ENCODE measurements around the gene DCUN1D2. TPM values are rescaled to one million over a fixed set of nuclear protein-coding genes. Genes with fewer than 3 reads are reported as not detected.
"Not testable (repeated sequence)": the region's sequence is repeated elsewhere in the genome, so short reads cannot be mapped to it uniquely, and the experiment has no call there.

The DCUN1D2 gene
- total RNA-seq, 1 experiment from 2014 or later = 0.78 TPM

DNA sequence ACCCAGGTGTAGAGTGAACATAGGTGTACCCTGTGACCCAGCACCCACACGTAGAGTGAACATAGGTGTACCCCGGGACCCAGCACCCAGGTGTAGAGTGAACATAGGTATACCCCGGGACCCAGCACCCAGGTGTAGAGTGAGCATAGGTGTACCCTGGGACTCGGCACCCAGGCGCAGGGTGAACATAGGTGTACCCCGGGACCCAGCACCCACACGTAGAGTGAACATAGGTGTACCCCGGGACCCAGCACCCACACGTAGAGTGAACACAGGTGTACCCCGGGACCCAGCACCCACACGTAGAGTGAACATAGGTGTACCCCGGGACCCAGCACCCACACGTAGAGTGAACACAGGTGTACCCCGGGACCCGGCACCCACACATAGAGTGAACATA is 53.6 kb downstream of the DCUN1D2 start:
- DNase-seq (ENCODE audit: low read depth); in situ Hi-C loops (cut with HindIII; ENCODE audit: low pct_unique_long_range_greater_than_20kb, low sequenced_read_pairs): not testable (repeated sequence)

DNA sequence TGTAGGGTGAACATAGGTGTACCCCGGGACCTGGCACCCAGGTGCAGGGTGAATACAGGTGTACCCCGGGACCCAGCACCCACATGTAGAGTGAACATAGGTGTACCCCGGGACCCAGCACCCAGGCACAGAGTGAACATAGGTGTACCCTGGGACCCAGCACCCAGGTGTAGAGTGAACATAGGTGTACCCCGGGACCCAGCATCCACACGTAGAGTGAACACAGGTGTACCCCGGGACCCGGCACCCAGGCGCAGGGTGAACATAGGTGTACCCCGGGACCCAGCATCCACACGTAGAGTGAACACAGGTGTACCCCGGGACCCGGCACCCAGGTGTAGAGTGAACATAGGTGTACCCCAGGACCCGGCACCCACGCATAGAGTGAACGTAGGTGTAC is 54.6 kb downstream of the DCUN1D2 start:
- DNase-seq (ENCODE audit: low read depth); in situ Hi-C loops (cut with HindIII; ENCODE audit: low pct_unique_long_range_greater_than_20kb, low sequenced_read_pairs): not testable (repeated sequence)

DNA sequence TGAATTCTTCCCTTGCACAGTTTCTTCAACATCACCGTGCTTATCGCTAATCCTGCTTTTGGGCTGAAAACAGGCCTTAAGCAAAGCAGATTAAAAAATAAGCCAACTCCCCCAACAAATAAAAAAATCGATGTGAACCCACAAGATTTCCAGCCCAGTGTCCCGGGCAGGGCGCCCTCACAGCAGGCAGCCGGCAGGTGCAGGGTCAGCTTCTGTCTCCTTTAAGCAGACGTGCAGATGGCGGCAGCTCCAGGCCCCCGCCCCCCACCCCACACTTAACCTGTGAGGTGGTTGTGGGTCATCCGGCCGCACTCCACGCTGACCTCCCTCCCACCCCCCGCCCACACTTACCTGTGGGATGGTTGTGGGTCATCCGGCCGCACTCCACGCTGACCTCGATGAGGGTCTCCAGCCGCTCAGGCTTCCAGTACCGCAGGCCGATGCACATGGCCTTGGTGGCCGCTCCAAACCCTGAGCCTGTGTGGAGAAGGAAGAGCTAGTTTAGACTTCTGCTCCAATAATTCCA is 57.1 kb downstream of the DCUN1D2 start:
- in situ Hi-C loops (cut with HindIII; ENCODE audit: low pct_unique_long_range_greater_than_20kb, low sequenced_read_pairs) = no loop called here

GRCh38 chr13:113432506-113433270 is 57.8 kb downstream of the DCUN1D2 start:
- DNase-seq (ENCODE audit: low read depth) = no peak
- in situ Hi-C loops (cut with HindIII; ENCODE audit: low pct_unique_long_range_greater_than_20kb, low sequenced_read_pairs) = no loop called here

More for the DNA sequence above, 57.1 kb downstream of the DCUN1D2 start:
- no peak for DNase-seq (ENCODE audit: low read depth)

DNA sequence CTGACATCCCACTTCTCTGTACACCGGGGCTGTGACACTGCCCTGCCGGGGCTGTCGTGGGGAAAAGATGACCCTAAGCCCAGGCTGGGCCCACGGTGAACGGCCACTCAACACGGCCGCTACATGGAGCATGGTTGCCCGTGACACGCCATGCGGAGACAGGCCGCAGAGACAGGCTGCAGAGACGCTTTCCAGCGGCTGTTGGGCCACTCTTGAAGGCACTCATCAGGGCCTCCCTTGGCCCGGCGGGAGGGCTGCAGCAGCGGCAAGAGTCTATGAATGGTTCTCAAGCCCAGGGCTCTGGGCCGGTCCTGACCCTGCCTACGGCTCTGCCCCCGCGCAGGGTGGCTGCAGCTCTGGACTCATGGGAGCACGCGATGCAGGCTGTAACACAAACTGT is 59.3 kb downstream of the DCUN1D2 start:
- in situ Hi-C loops (cut with HindIII; ENCODE audit: low pct_unique_long_range_greater_than_20kb, low sequenced_read_pairs) = no loop called here
- no peak for DNase-seq (ENCODE audit: low read depth)

- in situ Hi-C loops (cut with HindIII; ENCODE audit: low pct_unique_long_range_greater_than_20kb, low sequenced_read_pairs) = no loop called here
Measured at GRCh38 chr13:113430378-113431110, 60.0 kb downstream of the DCUN1D2 start.

DNA sequence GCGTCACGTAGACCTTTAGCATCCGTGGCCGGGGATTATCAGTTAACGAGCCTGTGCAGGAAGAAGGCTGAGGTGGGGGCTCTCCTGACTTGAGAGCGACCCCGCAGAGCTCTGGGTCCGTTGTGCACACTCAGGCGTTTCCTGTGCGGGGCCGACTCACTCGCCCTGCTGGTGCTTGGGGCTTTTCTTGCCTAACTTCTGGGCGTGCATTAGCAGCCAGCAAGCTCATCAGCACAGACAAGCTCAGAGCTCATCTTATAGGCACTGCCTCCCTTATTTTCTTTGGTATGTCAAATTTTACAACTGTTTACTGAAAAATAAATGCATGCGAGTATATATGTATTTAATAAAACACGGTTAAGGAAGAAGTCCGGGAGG is 60.9 kb downstream of the DCUN1D2 start:
- in situ Hi-C loops (cut with HindIII; ENCODE audit: low pct_unique_long_range_greater_than_20kb, low sequenced_read_pairs) = no loop called here
- no peak for DNase-seq (ENCODE audit: low read depth)

More at GRCh38 chr13:113430378-113431110, 60.0 kb downstream of the DCUN1D2 start:
- DNase-seq (ENCODE audit: low read depth) = no peak

DNA sequence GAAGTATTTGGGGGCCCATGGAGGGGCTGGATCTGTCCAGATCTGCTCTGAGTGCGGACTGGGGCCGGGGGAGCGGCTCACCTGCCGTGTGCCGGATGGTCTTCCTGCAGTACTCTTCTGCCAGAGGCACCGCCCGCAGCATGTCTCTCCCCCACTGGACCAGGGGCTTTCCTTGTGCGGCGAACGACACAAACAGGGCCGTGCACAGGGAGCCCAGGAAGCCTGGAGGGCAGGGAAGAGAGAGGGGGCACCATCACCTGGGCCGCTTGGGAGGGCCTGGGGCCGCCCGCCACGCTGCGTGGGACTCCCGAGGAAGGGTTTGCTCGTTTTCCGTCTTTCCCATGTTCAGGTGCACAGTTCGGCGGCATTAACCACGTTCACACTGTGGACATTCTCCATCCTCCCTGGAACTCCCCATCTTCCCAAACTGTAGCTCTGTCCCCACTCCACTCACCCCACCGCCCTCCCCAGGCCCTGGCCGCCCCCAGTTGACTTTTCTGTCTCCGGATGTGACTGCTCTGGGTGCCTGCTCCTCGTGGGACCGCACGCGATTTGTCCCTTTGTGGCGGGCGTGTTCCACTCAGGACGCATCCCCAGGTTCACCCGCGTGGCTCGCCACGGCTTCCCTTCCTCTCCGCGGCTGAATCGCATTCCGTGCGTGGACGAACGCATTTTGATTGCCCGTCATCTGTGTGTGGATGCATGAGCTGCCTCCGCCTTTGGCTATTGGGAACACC is 61.5 kb downstream of the DCUN1D2 start:
- no peak for DNase-seq (ENCODE audit: low read depth)
- in situ Hi-C loops (cut with HindIII; ENCODE audit: low pct_unique_long_range_greater_than_20kb, low sequenced_read_pairs) = no loop called here

- DNase-seq (ENCODE audit: low read depth) = no peak
- in situ Hi-C loops (cut with HindIII; ENCODE audit: low pct_unique_long_range_greater_than_20kb, low sequenced_read_pairs) = no loop called here
Measured at GRCh38 chr13:113428469-113428865, 62.0 kb downstream of the DCUN1D2 start.

DNA sequence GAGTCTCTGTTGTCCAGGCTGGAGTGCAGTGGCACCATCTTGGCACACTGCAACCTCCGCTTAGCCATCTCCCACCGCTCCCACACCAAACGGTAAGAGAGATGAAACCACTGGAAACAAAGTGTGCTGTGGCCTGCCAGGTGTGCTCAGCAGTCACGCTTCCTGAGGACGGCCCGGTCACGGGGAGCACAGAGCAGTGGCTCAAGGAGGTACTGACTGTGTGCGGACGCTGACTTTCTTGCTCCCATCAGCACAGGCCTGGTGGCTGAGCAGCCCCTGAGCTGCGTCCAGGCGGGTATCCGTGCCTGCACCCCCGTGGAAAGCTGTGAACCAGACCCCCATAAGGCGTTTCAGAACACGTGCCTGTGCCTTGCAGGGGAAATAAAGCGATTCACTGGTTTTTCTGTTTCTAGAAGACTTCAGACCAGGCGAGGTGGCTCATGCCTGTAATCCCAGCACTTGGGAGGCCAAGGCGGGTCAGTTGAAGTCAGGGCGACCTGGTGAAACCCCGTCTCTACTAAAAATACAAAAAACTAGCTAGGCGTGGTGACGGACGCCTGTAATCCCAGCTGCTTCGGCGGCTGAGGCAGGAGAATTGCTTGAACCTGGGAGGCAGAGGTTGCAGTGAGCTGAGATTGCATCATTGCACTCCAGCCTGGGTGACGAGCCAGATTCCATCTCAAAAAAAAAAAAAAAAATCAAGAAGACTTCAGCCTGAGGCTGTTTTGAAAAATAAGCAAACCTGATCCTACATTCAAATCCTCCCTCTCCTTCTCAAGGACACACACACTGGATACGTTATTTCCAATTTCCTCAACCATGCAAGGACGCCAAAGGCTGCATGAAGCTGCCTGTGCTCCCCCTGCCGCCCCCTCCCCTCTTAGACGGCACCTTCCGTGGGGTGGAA is 62.7 kb downstream of the DCUN1D2 start:
- in situ Hi-C loops (cut with HindIII; ENCODE audit: low pct_unique_long_range_greater_than_20kb, low sequenced_read_pairs) = no loop called here
- no peak for DNase-seq (ENCODE audit: low read depth)

- DNase-seq (ENCODE audit: low read depth) = no peak
- in situ Hi-C loops (cut with HindIII; ENCODE audit: low pct_unique_long_range_greater_than_20kb, low sequenced_read_pairs) = no loop called here
Measured at GRCh38 chr13:113426591-113426986, 63.9 kb downstream of the DCUN1D2 start.

GRCh38 chr13:113425941-113426590 is 64.4 kb downstream of the DCUN1D2 start:
- DNase-seq (ENCODE audit: low read depth) = no peak
- in situ Hi-C loops (cut with HindIII; ENCODE audit: low pct_unique_long_range_greater_than_20kb, low sequenced_read_pairs) = no loop called here

GRCh38 chr13:113423520-113424163 is 66.9 kb downstream of the DCUN1D2 start:
- in situ Hi-C loops (cut with HindIII; ENCODE audit: low pct_unique_long_range_greater_than_20kb, low sequenced_read_pairs) = no loop called here
- no peak for DNase-seq (ENCODE audit: low read depth)

- DNase-seq (ENCODE audit: low read depth) = no peak
- in situ Hi-C loops (cut with HindIII; ENCODE audit: low pct_unique_long_range_greater_than_20kb, low sequenced_read_pairs) = no loop called here
Measured at GRCh38 chr13:113422807-113423519, 67.5 kb downstream of the DCUN1D2 start.

GRCh38 chr13:113421673-113422270 is 68.7 kb downstream of the DCUN1D2 start:
- DNase-seq (ENCODE audit: low read depth) = no peak
- in situ Hi-C loops (cut with HindIII; ENCODE audit: low pct_unique_long_range_greater_than_20kb, low sequenced_read_pairs) = no loop called here
